ENCODE measurements around the gene DOK5.
"Not testable (repeated sequence)": the region's sequence is repeated elsewhere in the genome, so short reads cannot be mapped to it uniquely, and the experiment has no call there.

DOK5 gene

GRCh38 chr20:54472607-54473006 is 2.8 kb upstream of the DOK5 start:
- no peak for DNase-seq

- no peak for DNase-seq
These were observed 2.1 kb upstream of the DOK5 start for GRCh38 chr20:54473340-54473739.

- no peak for DNase-seq
These were observed 1.3 kb upstream of the DOK5 start for GRCh38 chr20:54474046-54474445.

GRCh38 chr20:54474866-54475265 is 527 bp upstream of the DOK5 start:
- DNase-seq: no peak

- no peak for DNase-seq
These were observed 996 bp downstream of the DOK5 start for GRCh38 chr20:54476169-54477009.

GRCh38 chr20:54477191-54477955 is 2.0 kb downstream of the DOK5 start:
- no peak for DNase-seq

GRCh38 chr20:54479138-54479906 is 3.9 kb downstream of the DOK5 start:
- no peak for DNase-seq

GRCh38 chr20:54479937-54480336 is 4.5 kb downstream of the DOK5 start:
- DNase-seq: not testable (repeated sequence)

GRCh38 chr20:54481442-54481841 is 6.0 kb downstream of the DOK5 start:
- no peak for DNase-seq

GRCh38 chr20:54485631-54486030 is 10.2 kb downstream of the DOK5 start:
- DNase-seq: no peak

GRCh38 chr20:54486585-54486984 is 11.2 kb downstream of the DOK5 start:
- DNase-seq: no peak

- no peak for DNase-seq
These were observed 13.0 kb downstream of the DOK5 start for GRCh38 chr20:54488442-54488841.

GRCh38 chr20:54491506-54491905 is 16.1 kb downstream of the DOK5 start:
- no peak for DNase-seq

- no peak for DNase-seq
These were observed 19.1 kb downstream of the DOK5 start for GRCh38 chr20:54494303-54495006.

- DNase-seq: no peak
These were observed 22.7 kb downstream of the DOK5 start for GRCh38 chr20:54497931-54498718.

- no peak for DNase-seq
These were observed 23.7 kb downstream of the DOK5 start for GRCh38 chr20:54499111-54499510.

- no peak for DNase-seq
These were observed 26.8 kb downstream of the DOK5 start for GRCh38 chr20:54502179-54502578.

- DNase-seq: no peak
These were observed 31.2 kb downstream of the DOK5 start for GRCh38 chr20:54506643-54507042.

- DNase-seq: no peak
These were observed 35.2 kb downstream of the DOK5 start for GRCh38 chr20:54510541-54511129.

GRCh38 chr20:54512694-54513093 is 37.3 kb downstream of the DOK5 start:
- no peak for DNase-seq

GRCh38 chr20:54514028-54514607 is 38.7 kb downstream of the DOK5 start:
- no peak for DNase-seq

Measured in CD4-positive, alpha-beta T cell treated with Interleukin-21 for 1 hour (primary cell).